ENCODE data around the gene NXPH3. TPM values are rescaled to one million over a fixed set of nuclear protein-coding genes. Genes with fewer than 3 reads are reported as not detected.

The NXPH3 gene
- not detected in 2 replicates for total RNA-seq

DNA sequence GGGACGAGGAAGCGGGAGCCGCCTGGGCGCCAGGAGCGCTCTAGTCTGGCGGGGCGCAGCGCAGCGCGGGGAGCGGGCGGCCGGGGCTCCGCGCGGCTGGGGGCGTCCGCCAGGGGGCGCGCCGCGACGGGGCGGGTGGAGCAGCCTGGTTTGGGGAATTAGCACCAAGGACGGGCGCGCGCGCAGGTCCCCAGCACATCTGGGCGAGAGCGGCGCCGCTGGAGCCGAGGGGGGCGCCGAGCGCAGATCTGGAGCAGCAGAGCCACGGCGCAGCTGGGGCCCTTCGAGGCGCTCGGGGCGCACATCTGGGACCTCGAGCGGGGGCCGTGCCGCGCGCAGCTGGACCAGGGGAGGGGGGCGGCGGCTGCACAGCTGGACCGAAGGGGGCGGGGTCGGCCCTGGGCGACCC is at the start of gene NXPH3:
NXPH3 (plus strand) TSS at position 193 of the 409 bp plus-strand sequence. CDS start 349 bp downstream, outside the sequence.
- Histone ChIP-seq H3K36me3 (ENCODE audit: control insufficient read depth, insufficient read depth, low read length) (no peaks in the 10 kb centered on the region), H3K4me3 (ENCODE audit: low read depth, low read length) (peak within 1 kb of the TSS; percentile 42), H3K27me3 (ENCODE audit: control insufficient read depth, insufficient read depth, low read length) (no peaks in the 10 kb centered on the region)
- FAIRE-seq (no peak), DNase-seq (ENCODE audit: low read depth) (peak; percentile 25)
- TF ChIP-seq, protein P1, sequence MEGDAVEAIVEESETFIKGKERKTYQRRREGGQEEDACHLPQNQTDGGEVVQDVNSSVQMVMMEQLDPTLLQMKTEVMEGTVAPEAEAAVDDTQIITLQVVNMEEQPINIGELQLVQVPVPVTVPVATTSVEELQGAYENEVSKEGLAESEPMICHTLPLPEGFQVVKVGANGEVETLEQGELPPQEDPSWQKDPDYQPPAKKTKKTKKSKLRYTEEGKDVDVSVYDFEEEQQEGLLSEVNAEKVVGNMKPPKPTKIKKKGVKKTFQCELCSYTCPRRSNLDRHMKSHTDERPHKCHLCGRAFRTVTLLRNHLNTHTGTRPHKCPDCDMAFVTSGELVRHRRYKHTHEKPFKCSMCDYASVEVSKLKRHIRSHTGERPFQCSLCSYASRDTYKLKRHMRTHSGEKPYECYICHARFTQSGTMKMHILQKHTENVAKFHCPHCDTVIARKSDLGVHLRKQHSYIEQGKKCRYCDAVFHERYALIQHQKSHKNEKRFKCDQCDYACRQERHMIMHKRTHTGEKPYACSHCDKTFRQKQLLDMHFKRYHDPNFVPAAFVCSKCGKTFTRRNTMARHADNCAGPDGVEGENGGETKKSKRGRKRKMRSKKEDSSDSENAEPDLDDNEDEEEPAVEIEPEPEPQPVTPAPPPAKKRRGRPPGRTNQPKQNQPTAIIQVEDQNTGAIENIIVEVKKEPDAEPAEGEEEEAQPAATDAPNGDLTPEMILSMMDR (IDR thresholded peaks at IDR 0.05; ENCODE audit: insufficient read depth, low read length, severe bottlenecking): peak; percentile 41

GRCh38 chr17:49527927-49528651 is 47.6 kb upstream of the NXPH3 start:
- TF ChIP-seq, protein P1 (IDR thresholded peaks at IDR 0.05; ENCODE audit: insufficient read depth, low read length, severe bottlenecking): no peak
- Histone ChIP-seq H3K4me3 (ENCODE audit: low read depth, low read length) (no peak overlapping the region), H3K36me3 (ENCODE audit: control insufficient read depth, insufficient read depth, low read length) (no peaks in the 10 kb centered on the region), H3K27me3 (ENCODE audit: control insufficient read depth, insufficient read depth, low read length) (peaks cover 4% of the 10 kb centered on the region)
- FAIRE-seq: no peak
- DNase-seq (ENCODE audit: low read depth): no peak

- DNase-seq (ENCODE audit: low read depth) (no peak), FAIRE-seq (no peak)
- no peaks in the 10 kb centered on the region for H3K36me3 ChIP-seq (ENCODE audit: control insufficient read depth, insufficient read depth, low read length)
- TF ChIP-seq, protein P1 (IDR thresholded peaks at IDR 0.05; ENCODE audit: insufficient read depth, low read length, severe bottlenecking): no peak
- H3K27me3 ChIP-seq (ENCODE audit: control insufficient read depth, insufficient read depth, low read length): peaks cover 6% of the 10 kb centered on the region
- no peak overlapping the region for H3K4me3 ChIP-seq (ENCODE audit: low read depth, low read length)
Observed at GRCh38 chr17:49528966-49529365, 46.7 kb upstream of the NXPH3 start.

DNA sequence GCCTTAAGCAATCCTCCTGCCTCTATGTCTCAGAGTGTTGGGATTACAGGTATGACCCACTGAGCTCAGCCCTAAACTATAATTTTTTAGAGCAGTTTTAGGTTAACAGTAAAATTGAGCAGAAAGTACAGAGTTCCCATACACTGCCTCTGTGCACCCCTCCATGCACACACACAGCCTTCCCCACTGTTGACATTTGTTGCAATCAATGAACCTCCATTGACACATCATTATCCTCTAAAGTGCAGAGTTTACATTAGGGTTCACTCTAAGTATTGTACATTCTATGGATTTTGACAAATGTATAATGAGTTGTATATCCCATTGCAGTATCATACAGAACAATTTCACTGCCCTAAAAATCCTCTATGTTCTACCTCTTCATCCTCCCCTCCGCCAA is 45.6 kb upstream of the NXPH3 start:
- Histone ChIP-seq H3K36me3 (ENCODE audit: control insufficient read depth, insufficient read depth, low read length) (no peaks in the 10 kb centered on the region), H3K27me3 (ENCODE audit: control insufficient read depth, insufficient read depth, low read length) (peaks cover 6% of the 10 kb centered on the region), H3K4me3 (ENCODE audit: low read depth, low read length) (no peak overlapping the region)
- TF ChIP-seq, protein P1 (IDR thresholded peaks at IDR 0.05; ENCODE audit: insufficient read depth, low read length, severe bottlenecking): no peak
- FAIRE-seq (no peak), DNase-seq (ENCODE audit: low read depth) (no peak)

DNA sequence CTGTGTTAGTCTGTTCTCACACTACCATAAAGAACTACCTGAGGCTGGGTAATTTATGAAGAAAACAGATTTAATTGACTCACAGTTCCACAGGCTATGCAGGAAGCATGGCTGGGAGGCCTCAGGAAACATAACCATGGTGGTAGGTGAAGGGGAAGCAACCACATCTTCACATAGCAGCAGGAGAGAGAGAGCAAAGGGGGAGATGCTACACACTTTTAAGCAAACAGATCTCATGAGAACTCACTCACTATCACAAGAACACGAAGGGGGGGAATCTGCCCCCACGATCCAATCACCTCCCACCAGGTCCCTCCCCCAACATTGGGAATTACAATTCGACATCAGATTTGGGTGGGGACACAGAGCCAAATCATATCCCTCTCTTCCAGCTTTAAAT is 31.8 kb upstream of the NXPH3 start:
- DNase-seq (ENCODE audit: low read depth) (no peak), FAIRE-seq (no peak)
- no peaks in the 10 kb centered on the region for H3K27me3 ChIP-seq (ENCODE audit: control insufficient read depth, insufficient read depth, low read length)
- TF ChIP-seq, protein P1 (IDR thresholded peaks at IDR 0.05; ENCODE audit: insufficient read depth, low read length, severe bottlenecking): no peak
- H3K4me3 ChIP-seq (ENCODE audit: low read depth, low read length): no peak overlapping the region
- H3K36me3 ChIP-seq (ENCODE audit: control insufficient read depth, insufficient read depth, low read length): no peaks in the 10 kb centered on the region
